H9 (cell line): ENCODE results near the gene SUMF1. TPM values are rescaled to one million over a fixed set of nuclear protein-coding genes. Genes with fewer than 3 reads are reported as not detected.

Experiments used
- DNase-seq: peaks from one replicate; pipeline ENCODE4 v3.0.0-alpha.2; 2017
- H2AFZ ChIP-seq: one replicate; pipeline ENCODE4 v1.6.1; 2013; ENCODE audit warnings: mild to moderate bottlenecking, low read length, control low read depth, moderate library complexity
- H2AK5ac ChIP-seq: 2 replicates; pipeline ENCODE4 v1.6.1; 2013; ENCODE audit warnings: low read length, control low read depth, mixed read lengths; ENCODE audit not compliant: insufficient read length
- H2BK120ac ChIP-seq: one replicate; pipeline ENCODE4 v1.6.1; 2013; ENCODE audit warnings: low read depth, mild to moderate bottlenecking, low read length, control low read depth, inconsistent platforms; ENCODE audit not compliant: poor library complexity, severe bottlenecking
- H2BK12ac ChIP-seq: 2 replicates; pipeline ENCODE4 v1.6.1; 2013; ENCODE audit warnings: low read length, control low read depth, mixed read lengths, low read depth; ENCODE audit not compliant: insufficient read length
- H2BK15ac ChIP-seq: 2 replicates; pipeline ENCODE4 v1.6.1; 2013; ENCODE audit warnings: low read depth, low read length, control low read depth
- H2BK20ac ChIP-seq: one replicate; pipeline ENCODE4 v1.6.1; 2013; ENCODE audit warnings: low read depth, mild to moderate bottlenecking, low read length, control low read depth, inconsistent platforms; ENCODE audit not compliant: poor library complexity, severe bottlenecking
- H2BK5ac ChIP-seq: 2 replicates; pipeline ENCODE4 v1.6.1; 2013; ENCODE audit warnings: low read length, control low read depth, mixed read lengths; ENCODE audit not compliant: insufficient read length
- H3K14ac ChIP-seq: 2 replicates; pipeline ENCODE4 v1.6.1; 2013; ENCODE audit warnings: low read length, control low read depth; ENCODE audit not compliant: insufficient read depth
- H3K18ac ChIP-seq: 2 replicates; pipeline ENCODE4 v1.6.1; 2013; ENCODE audit warnings: low read depth, mild to moderate bottlenecking, mixed read lengths, low read length, control low read depth; ENCODE audit not compliant: insufficient read length
- H3K23ac ChIP-seq: 2 replicates; pipeline ENCODE4 v1.6.1; 2013; ENCODE audit warnings: low read length, control low read depth, mixed read lengths, low read depth; ENCODE audit not compliant: insufficient read length
- H3K23me2 ChIP-seq: 2 replicates; pipeline ENCODE4 v1.6.1; 2013; ENCODE audit warnings: low read depth, mild to moderate bottlenecking, mixed read lengths, low read length, control low read depth; ENCODE audit not compliant: insufficient read length, poor library complexity, severe bottlenecking
- H3K27ac ChIP-seq: 2 replicates; pipeline ENCODE4 v1.5.1; 2013; ENCODE audit warnings: low read length, control low read depth, mixed read lengths, low read depth; ENCODE audit not compliant: insufficient read length
- H3K27me3 ChIP-seq: 2 replicates; pipeline ENCODE4 v1.6.1; 2013; ENCODE audit warnings: low read length, control low read depth, inconsistent platforms; ENCODE audit not compliant: insufficient read depth
- H3K4ac ChIP-seq: 2 replicates; pipeline ENCODE4 v1.6.1; 2013; ENCODE audit warnings: low read depth, mild to moderate bottlenecking, control low read depth, inconsistent platforms, low read length, moderate library complexity
- H3K4me1 ChIP-seq: 2 replicates; pipeline ENCODE4 v1.6.1; 2013; ENCODE audit warnings: low read length, control low read depth, inconsistent platforms; ENCODE audit not compliant: insufficient read depth
- H3K4me2 ChIP-seq: 2 replicates; pipeline ENCODE4 v1.6.1; 2013; ENCODE audit warnings: low read length, control low read depth, mixed read lengths; ENCODE audit not compliant: insufficient read length, insufficient read depth
- H3K56ac ChIP-seq: 2 replicates; pipeline ENCODE4 v1.6.1; 2013; ENCODE audit warnings: low read depth, mild to moderate bottlenecking, mixed read lengths, low read length, control low read depth; ENCODE audit not compliant: insufficient read length
- H3K79me1 ChIP-seq: 2 replicates; pipeline ENCODE4 v1.6.1; 2013; ENCODE audit warnings: low read depth, mild to moderate bottlenecking, moderate library complexity, low read length, control low read depth, inconsistent platforms; ENCODE audit not compliant: insufficient read depth, poor library complexity, severe bottlenecking
- H3K79me2 ChIP-seq: 2 replicates; pipeline ENCODE4 v1.6.1; 2013; ENCODE audit warnings: low read length, control low read depth, inconsistent platforms; ENCODE audit not compliant: insufficient read depth
- H3K9ac ChIP-seq: 2 replicates; pipeline ENCODE4 v1.6.1; 2013; ENCODE audit warnings: low read length, control low read depth, mixed read lengths; ENCODE audit not compliant: insufficient read length; ENCODE audit errors: extremely low read depth
- H3K9me3 ChIP-seq: one replicate; pipeline ENCODE4 v1.6.1; 2013; ENCODE audit warnings: low read depth, low read length, inconsistent platforms; ENCODE audit not compliant: control insufficient read depth
- H3T11ph ChIP-seq: one replicate; pipeline ENCODE4 v1.6.1; 2013; ENCODE audit warnings: mild to moderate bottlenecking, low read length, control low read depth, inconsistent platforms
- H4K20me1 ChIP-seq: one replicate; pipeline ENCODE4 v1.6.1; 2013; ENCODE audit not compliant: control insufficient read depth, insufficient read length, insufficient read depth
- H4K5ac ChIP-seq: 2 replicates; pipeline ENCODE4 v1.6.1; 2013; ENCODE audit warnings: low read depth, mild to moderate bottlenecking, mixed read lengths, low read length, control low read depth; ENCODE audit not compliant: insufficient read length
- H4K8ac ChIP-seq: replicated peaks from 2 replicates; pipeline ENCODE4 v1.6.1; 2013; ENCODE audit warnings: low read length, control low read depth, mixed read lengths, low read depth; ENCODE audit not compliant: insufficient read length
- H4K91ac ChIP-seq: 2 replicates; pipeline ENCODE4 v1.6.1; 2013; ENCODE audit warnings: low read depth, mild to moderate bottlenecking, moderate library complexity, mixed read lengths, low read length, control low read depth; ENCODE audit not compliant: insufficient read length
- H3K27ac Mint-ChIP-seq, 3 experiments: 2 replicates in 2 of 3; 3 replicates in 1 of 3; pipeline ENCODE4 v1.8.0; 2020 to 2021; ENCODE audit warnings: mixed read lengths in 3 of 3, mild to moderate bottlenecking in 1 of 3, moderate library complexity in 1 of 3
- H3K27me3 Mint-ChIP-seq: 2 replicates; pipeline ENCODE4 v1.8.0; 2021; ENCODE audit warnings: low read depth, mild to moderate bottlenecking, moderate library complexity, mixed read lengths
- H3K36me3 Mint-ChIP-seq, 3 experiments: 2 replicates in 2 of 3; 3 replicates in 1 of 3; pipeline ENCODE4 v1.8.0; 2020 to 2021; ENCODE audit warnings: low read depth in 3 of 3, mixed read lengths in 3 of 3; ENCODE audit not compliant: insufficient read depth in 1 of 3
- H3K4me1 Mint-ChIP-seq, 2 experiments: 2 replicates each; pipeline ENCODE4 v1.8.0; 2020; ENCODE audit warnings: mixed read lengths in 2 of 2
- H3K4me3 Mint-ChIP-seq, 2 experiments: 2 replicates in 1 of 2; 3 replicates in 1 of 2; pipeline ENCODE4 v1.8.0; 2020 to 2021; ENCODE audit warnings: mild to moderate bottlenecking in 2 of 2, mixed read lengths in 2 of 2, moderate library complexity in 1 of 2
- H3K9me3 Mint-ChIP-seq, 2 experiments: 2 replicates in 1 of 2; 3 replicates in 1 of 2; pipeline ENCODE4 v1.8.0; 2020; ENCODE audit warnings: mild to moderate bottlenecking in 2 of 2, mixed read lengths in 2 of 2, moderate library complexity in 1 of 2
- WGBS: extraction: QIAGEN DNeasy Blood & Tissue Kit; methylation state at CpG from one replicate; pipeline ENCODE4 v1.1.7; 2013; ENCODE audit warnings: missing lambda C conversion rate, low lambda C conversion rate, mixed read lengths; ENCODE audit not compliant: insufficient read length; ENCODE audit errors: extremely low coverage; 5-methylcytosine and 5-hydroxymethylcytosine counted together
- total RNA-seq: library from RNA; stranded (reverse); gene quantifications from 2 replicates; pipeline ENCODE4 v1.2.1, GENCODE V29; 2021
- TF ChIP-seq, protein P1 (sequence below): fragments of 200-600 bp; sonication (generic); conservative IDR thresholded peaks from 3 replicates; pipeline ENCODE4 v1.8.0; 2021; ENCODE audit warnings: antibody characterized with exemption, mild to moderate bottlenecking

The SUMF1 gene
- total RNA-seq, 1 experiment from 2014 or later: 9.5 TPM

DNA sequence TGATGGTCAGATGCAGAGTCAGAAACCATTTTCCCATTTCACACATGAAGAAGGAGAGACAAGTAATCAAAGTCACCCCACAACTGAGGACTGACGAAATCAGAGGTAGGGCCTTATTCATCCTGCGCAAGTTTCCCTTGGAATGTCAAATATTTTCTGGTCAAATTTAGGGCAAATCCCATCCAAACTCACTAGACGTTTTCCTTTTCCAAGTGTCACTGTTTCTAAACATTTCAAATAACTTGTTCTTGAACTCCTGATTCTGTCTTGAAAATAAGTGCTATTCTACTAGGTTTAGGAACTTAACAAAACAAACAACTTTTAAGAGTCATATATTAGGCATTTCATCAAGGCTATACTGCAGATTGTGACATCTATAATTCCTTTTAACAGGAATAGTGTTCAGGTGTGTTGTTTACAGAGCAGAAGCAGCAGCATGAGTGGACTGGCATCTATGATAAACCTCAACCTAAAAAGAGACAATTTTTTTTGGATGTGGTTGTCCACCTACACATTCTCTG lies 40.7 kb downstream of the SUMF1 start:
- Histone ChIP-seq H2AK5ac (no peak overlapping the region), H4K20me1 (no peaks in the 10 kb centered on the region), H3K4me2 (no peak overlapping the region), H3T11ph (no peak overlapping the region), H3K9me3 (peaks cover 9% of the 10 kb centered on the region), H3K18ac (no peak overlapping the region), H3K9ac (no peak overlapping the region), H3K4me1 (no peaks in the 10 kb centered on the region; the same call in 1 of the 2 replicates), H3K79me1 (peaks cover 2% of the 10 kb centered on the region), H2BK12ac (no peak overlapping the region), H3K56ac (no peak overlapping the region), H3K23ac (no peak overlapping the region), H3K79me2 (no peaks in the 10 kb centered on the region), H2AFZ (no peak overlapping the region), H3K27me3 (no peaks in the 10 kb centered on the region), H3K4ac (no peak overlapping the region), H4K8ac (no peak overlapping the region), H3K23me2 (no peaks in the 10 kb centered on the region), H4K91ac (no peak overlapping the region), H4K5ac (no peak overlapping the region), H3K14ac (no peak overlapping the region), H3K27ac (no peak overlapping the region), H2BK15ac (no peak overlapping the region), H2BK5ac (no peak overlapping the region), H2BK120ac (no peak overlapping the region), H2BK20ac (no peak overlapping the region)
- Mint-ChIP-seq H3K9me3 (peaks cover 3 to 5% of the 10 kb centered on the region in 2 experiments), H3K27me3 (peaks cover 4% of the 10 kb centered on the region), H3K36me3 (peaks cover 2 to 8% (median 7%) of the 10 kb centered on the region in 3 experiments; a peak in 6 of 7 replicates), H3K4me3 (no peak overlapping the region), H3K4me1 (peaks cover 0 to 11% of the 10 kb centered on the region in 2 experiments; a peak in 2 of 4 replicates), H3K27ac (no peak overlapping the region)
- no CpG with 5 or more reads among the region's 3 CpGs for WGBS
- DNase-seq: no peak
- TF ChIP-seq, protein P1, sequence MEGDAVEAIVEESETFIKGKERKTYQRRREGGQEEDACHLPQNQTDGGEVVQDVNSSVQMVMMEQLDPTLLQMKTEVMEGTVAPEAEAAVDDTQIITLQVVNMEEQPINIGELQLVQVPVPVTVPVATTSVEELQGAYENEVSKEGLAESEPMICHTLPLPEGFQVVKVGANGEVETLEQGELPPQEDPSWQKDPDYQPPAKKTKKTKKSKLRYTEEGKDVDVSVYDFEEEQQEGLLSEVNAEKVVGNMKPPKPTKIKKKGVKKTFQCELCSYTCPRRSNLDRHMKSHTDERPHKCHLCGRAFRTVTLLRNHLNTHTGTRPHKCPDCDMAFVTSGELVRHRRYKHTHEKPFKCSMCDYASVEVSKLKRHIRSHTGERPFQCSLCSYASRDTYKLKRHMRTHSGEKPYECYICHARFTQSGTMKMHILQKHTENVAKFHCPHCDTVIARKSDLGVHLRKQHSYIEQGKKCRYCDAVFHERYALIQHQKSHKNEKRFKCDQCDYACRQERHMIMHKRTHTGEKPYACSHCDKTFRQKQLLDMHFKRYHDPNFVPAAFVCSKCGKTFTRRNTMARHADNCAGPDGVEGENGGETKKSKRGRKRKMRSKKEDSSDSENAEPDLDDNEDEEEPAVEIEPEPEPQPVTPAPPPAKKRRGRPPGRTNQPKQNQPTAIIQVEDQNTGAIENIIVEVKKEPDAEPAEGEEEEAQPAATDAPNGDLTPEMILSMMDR: no peak
